ENCODE data around the gene RHCE. TPM values are rescaled to one million over a fixed set of nuclear protein-coding genes. Genes with fewer than 3 reads are reported as not detected.

RHCE gene
- total RNA-seq, 1 experiment from 2014 or later = 0.24 TPM

DNA sequence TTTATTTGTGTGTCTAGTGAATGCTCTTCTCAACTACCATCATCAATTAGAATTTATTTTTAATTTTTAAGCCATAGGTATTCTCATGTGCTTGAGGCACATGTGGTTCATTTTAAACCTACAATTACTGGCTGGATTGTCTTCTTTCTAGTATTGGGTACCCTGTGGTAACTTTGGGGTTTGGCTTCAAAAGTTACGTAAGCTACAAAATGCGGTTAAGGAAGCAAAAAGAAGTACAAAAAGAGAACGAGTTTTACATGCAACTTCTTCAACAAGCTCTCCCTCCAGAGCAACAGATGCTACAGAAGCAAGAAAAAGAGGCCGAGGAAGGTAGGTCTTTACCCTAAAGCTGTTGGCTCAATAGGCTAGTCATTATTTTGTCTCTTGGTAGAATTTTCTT, 35.9 kb upstream of the RHCE start:
- Mint-ChIP-seq H3K9me3 (no peaks in the 10 kb centered on the region), H3K4me1 (no peaks in the 10 kb centered on the region), H3K27me3 (ENCODE audit: low read depth) (no peaks in the 10 kb centered on the region), H3K36me3 (peaks cover 15% of the 10 kb centered on the region), H3K4me3 (no peak overlapping the region), H3K27ac (no peak overlapping the region)
- DNase-seq (ENCODE audit: low spot score) (no peak), ATAC-seq (no peak)
- ChIA-PET CTCF (no interaction called here), POLR2A (no interaction called here)
- TF ChIP-seq SMAD4 (CRISPR knock-in tag; IDR thresholded peaks at IDR 0.05) (no peak), NR1H2 (CRISPR knock-in tag; IDR thresholded peaks at IDR 0.05) (no peak), GABPB1 (CRISPR knock-in tag; IDR thresholded peaks at IDR 0.05) (no peak), GTF2I (CRISPR knock-in tag; conservative IDR thresholded peaks at IDR 0.05) (no peak), KAT7 (CRISPR knock-in tag; IDR thresholded peaks at IDR 0.05; ENCODE audit: borderline replicate concordance) (no peak), RORB (CRISPR knock-in tag; IDR thresholded peaks at IDR 0.05) (no peak)
- TF ChIP-seq, protein P1, sequence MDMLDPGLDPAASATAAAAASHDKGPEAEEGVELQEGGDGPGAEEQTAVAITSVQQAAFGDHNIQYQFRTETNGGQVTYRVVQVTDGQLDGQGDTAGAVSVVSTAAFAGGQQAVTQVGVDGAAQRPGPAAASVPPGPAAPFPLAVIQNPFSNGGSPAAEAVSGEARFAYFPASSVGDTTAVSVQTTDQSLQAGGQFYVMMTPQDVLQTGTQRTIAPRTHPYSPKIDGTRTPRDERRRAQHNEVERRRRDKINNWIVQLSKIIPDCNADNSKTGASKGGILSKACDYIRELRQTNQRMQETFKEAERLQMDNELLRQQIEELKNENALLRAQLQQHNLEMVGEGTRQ (CRISPR knock-in tag; IDR thresholded peaks at IDR 0.05) = no peak
- TF ChIP-seq, protein P2, sequence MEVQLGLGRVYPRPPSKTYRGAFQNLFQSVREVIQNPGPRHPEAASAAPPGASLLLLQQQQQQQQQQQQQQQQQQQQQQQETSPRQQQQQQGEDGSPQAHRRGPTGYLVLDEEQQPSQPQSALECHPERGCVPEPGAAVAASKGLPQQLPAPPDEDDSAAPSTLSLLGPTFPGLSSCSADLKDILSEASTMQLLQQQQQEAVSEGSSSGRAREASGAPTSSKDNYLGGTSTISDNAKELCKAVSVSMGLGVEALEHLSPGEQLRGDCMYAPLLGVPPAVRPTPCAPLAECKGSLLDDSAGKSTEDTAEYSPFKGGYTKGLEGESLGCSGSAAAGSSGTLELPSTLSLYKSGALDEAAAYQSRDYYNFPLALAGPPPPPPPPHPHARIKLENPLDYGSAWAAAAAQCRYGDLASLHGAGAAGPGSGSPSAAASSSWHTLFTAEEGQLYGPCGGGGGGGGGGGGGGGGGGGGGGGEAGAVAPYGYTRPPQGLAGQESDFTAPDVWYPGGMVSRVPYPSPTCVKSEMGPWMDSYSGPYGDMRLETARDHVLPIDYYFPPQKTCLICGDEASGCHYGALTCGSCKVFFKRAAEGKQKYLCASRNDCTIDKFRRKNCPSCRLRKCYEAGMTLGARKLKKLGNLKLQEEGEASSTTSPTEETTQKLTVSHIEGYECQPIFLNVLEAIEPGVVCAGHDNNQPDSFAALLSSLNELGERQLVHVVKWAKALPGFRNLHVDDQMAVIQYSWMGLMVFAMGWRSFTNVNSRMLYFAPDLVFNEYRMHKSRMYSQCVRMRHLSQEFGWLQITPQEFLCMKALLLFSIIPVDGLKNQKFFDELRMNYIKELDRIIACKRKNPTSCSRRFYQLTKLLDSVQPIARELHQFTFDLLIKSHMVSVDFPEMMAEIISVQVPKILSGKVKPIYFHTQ (CRISPR knock-in tag; IDR thresholded peaks at IDR 0.05) = no peak
- TF ChIP-seq, protein P3, sequence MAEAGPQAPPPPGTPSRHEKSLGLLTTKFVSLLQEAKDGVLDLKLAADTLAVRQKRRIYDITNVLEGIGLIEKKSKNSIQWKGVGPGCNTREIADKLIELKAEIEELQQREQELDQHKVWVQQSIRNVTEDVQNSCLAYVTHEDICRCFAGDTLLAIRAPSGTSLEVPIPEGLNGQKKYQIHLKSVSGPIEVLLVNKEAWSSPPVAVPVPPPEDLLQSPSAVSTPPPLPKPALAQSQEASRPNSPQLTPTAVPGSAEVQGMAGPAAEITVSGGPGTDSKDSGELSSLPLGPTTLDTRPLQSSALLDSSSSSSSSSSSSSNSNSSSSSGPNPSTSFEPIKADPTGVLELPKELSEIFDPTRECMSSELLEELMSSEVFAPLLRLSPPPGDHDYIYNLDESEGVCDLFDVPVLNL (CRISPR knock-in tag; IDR thresholded peaks at IDR 0.05; ENCODE audit: borderline replicate concordance, low read depth) = no peak

DNA sequence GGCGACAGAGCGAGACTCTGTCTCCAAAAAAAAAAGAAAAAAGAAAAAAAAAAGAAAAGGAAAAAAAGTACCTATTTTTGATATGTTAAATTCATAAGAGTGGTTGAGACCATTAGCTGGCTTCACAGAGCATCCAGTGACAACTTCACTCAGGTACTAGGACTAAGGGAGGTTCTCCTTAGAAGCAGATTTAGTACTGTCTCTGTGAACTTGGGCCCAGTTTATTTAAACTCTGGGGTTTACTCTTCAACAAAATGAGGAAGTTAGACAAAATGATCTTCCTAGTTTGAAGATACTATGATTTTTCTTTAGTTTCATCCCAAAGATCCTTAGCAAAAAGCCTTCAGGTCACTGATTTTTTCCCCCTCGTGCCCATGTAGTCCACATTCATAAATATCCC, 31.3 kb upstream of the RHCE start:
- no peak overlapping the region for H3K4me3 Mint-ChIP-seq
- peaks cover 6% of the 10 kb centered on the region for H3K36me3 Mint-ChIP-seq
- no peaks in the 10 kb centered on the region for H3K9me3 Mint-ChIP-seq
- CTCF ChIA-PET = no interaction called here
- no peaks in the 10 kb centered on the region for H3K27me3 Mint-ChIP-seq (ENCODE audit: low read depth)
- H3K27ac Mint-ChIP-seq = no peak overlapping the region
- H3K4me1 Mint-ChIP-seq = peaks cover 9% of the 10 kb centered on the region
- no peak for TF ChIP-seq ELF4 (CRISPR knock-in tag; IDR thresholded peaks at IDR 0.05; ENCODE audit: low read depth)
- no peak for TF ChIP-seq FOXJ3 (CRISPR knock-in tag; IDR thresholded peaks at IDR 0.05; ENCODE audit: borderline replicate concordance)
- TF ChIP-seq NR3C1 (CRISPR knock-in tag; conservative IDR thresholded peaks at IDR 0.05; ENCODE audit: low read depth) = no peak
- DNase-seq (ENCODE audit: low spot score) = no peak
- POLR2A ChIA-PET = no interaction called here
- no peak for ATAC-seq

DNA sequence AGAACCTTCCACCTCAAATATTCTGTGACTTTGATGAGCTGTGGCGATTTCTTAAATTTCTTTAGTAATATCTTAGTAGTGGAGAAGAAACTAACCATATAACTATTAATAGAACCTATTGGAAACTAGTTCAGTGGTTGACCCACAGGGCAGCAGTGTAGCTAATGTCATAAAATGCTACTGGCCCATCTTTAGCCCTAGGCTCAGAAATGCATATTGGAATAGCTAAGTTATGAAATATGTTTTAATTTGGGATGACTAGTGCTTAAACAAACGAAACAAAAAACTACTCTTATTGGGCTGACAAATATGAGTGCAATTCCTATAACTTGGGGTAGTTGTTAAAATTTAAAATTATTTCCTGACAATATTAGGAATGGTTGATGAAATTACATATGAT, 30.3 kb upstream of the RHCE start:
- H3K4me1 Mint-ChIP-seq = peaks cover 17% of the 10 kb centered on the region
- no peak for ATAC-seq
- no peak for DNase-seq (ENCODE audit: low spot score)
- H3K27ac Mint-ChIP-seq = no peak overlapping the region
- no peaks in the 10 kb centered on the region for H3K9me3 Mint-ChIP-seq
- H3K36me3 Mint-ChIP-seq = peaks cover 6% of the 10 kb centered on the region
- CTCF ChIA-PET = interaction anchor here (0.8 to 1.2 kb wide), 4 partner anchors 14 to 69 kb away, joined by 3 to 4 read pairs (median 4); no protein-coding TSS in a partner anchor
- POLR2A ChIA-PET = no interaction called here
- no peak overlapping the region for H3K4me3 Mint-ChIP-seq
- no peaks in the 10 kb centered on the region for H3K27me3 Mint-ChIP-seq (ENCODE audit: low read depth)
- no peak for TF ChIP-seq TEAD4 (CRISPR knock-in tag; IDR thresholded peaks at IDR 0.05)

DNA sequence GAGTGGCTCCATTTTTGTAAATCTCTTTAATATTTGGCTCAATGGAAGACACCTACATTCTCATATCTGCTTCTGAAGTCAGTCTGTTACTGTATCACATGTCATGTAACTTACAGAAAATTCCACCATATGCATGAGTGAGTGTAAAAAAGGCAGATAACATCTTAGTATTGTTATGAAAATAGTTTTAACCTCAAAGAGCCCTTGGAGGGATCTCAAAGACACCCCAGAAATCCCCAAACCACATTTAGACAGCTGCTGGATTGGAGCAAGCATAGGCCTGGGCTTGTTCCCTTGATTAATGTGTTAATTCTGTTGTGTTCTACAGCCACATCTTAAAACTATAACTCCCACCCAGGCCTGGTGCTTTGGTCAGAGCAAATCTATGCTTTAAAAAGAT, 26.9 kb upstream of the RHCE start:
- Mint-ChIP-seq H3K9me3 (no peaks in the 10 kb centered on the region), H3K36me3 (peaks cover 3% of the 10 kb centered on the region; the same call in 1 of the 2 replicates)
- POLR2A ChIA-PET = no interaction called here

More for the DNA sequence above, 26.9 kb upstream of the RHCE start:
- no peaks in the 10 kb centered on the region for H3K27me3 Mint-ChIP-seq (ENCODE audit: low read depth)
- DNase-seq (ENCODE audit: low spot score) (no peak), ATAC-seq (no peak)
- peaks cover 18% of the 10 kb centered on the region for H3K4me1 Mint-ChIP-seq
- no peak overlapping the region for H3K4me3 Mint-ChIP-seq
- no peak for TF ChIP-seq PRRX2 (CRISPR knock-in tag; IDR thresholded peaks at IDR 0.05)
- TF ChIP-seq TEAD1 (CRISPR knock-in tag; IDR thresholded peaks at IDR 0.05) = no peak
- TF ChIP-seq, protein P1 (CRISPR knock-in tag; IDR thresholded peaks at IDR 0.05) = no peak
- no peak for TF ChIP-seq FOXP1 (CRISPR knock-in tag; IDR thresholded peaks at IDR 0.05; ENCODE audit: borderline replicate concordance)
- TF ChIP-seq, protein P4, sequence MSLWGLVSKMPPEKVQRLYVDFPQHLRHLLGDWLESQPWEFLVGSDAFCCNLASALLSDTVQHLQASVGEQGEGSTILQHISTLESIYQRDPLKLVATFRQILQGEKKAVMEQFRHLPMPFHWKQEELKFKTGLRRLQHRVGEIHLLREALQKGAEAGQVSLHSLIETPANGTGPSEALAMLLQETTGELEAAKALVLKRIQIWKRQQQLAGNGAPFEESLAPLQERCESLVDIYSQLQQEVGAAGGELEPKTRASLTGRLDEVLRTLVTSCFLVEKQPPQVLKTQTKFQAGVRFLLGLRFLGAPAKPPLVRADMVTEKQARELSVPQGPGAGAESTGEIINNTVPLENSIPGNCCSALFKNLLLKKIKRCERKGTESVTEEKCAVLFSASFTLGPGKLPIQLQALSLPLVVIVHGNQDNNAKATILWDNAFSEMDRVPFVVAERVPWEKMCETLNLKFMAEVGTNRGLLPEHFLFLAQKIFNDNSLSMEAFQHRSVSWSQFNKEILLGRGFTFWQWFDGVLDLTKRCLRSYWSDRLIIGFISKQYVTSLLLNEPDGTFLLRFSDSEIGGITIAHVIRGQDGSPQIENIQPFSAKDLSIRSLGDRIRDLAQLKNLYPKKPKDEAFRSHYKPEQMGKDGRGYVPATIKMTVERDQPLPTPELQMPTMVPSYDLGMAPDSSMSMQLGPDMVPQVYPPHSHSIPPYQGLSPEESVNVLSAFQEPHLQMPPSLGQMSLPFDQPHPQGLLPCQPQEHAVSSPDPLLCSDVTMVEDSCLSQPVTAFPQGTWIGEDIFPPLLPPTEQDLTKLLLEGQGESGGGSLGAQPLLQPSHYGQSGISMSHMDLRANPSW (CRISPR knock-in tag; conservative IDR thresholded peaks at IDR 0.05; ENCODE audit: low read depth) = no peak
- TF ChIP-seq ZBTB21 (CRISPR knock-in tag; IDR thresholded peaks at IDR 0.05; ENCODE audit: borderline replicate concordance) = no peak
- no peak for TF ChIP-seq SMAD4 (CRISPR knock-in tag; IDR thresholded peaks at IDR 0.05)
- TF ChIP-seq, protein P5, sequence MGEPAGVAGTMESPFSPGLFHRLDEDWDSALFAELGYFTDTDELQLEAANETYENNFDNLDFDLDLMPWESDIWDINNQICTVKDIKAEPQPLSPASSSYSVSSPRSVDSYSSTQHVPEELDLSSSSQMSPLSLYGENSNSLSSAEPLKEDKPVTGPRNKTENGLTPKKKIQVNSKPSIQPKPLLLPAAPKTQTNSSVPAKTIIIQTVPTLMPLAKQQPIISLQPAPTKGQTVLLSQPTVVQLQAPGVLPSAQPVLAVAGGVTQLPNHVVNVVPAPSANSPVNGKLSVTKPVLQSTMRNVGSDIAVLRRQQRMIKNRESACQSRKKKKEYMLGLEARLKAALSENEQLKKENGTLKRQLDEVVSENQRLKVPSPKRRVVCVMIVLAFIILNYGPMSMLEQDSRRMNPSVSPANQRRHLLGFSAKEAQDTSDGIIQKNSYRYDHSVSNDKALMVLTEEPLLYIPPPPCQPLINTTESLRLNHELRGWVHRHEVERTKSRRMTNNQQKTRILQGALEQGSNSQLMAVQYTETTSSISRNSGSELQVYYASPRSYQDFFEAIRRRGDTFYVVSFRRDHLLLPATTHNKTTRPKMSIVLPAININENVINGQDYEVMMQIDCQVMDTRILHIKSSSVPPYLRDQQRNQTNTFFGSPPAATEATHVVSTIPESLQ (CRISPR knock-in tag; IDR thresholded peaks at IDR 0.05) = no peak
- CTCF ChIA-PET = no interaction called here
- H3K27ac Mint-ChIP-seq = no peak overlapping the region
